MM.1S (cell line): ENCODE measurements around the gene MRPS7.

Experiments
- DNase-seq: peaks from one replicate; pipeline ENCODE4 v3.0.0-alpha.2; 2015
- H2AFZ ChIP-seq: fragments of 300-600 bp; sonication (generic); 2 replicates; pipeline ENCODE4 v1.6.0; 2016; ENCODE audit warnings: antibody characterized with exemption, low read length
- H3F3A ChIP-seq: fragments of 300-600 bp; sonication (generic); 2 replicates; pipeline ENCODE4 v1.6.1; 2016; ENCODE audit warnings: mild to moderate bottlenecking, antibody characterized with exemption, low read length, moderate library complexity, mixed read lengths; ENCODE audit not compliant: insufficient read depth
- H3K27ac ChIP-seq: fragments of 300-600 bp; sonication (generic); 2 replicates; pipeline ENCODE4 v1.5.1; 2016; ENCODE audit warnings: mild to moderate bottlenecking, low read length
- H3K27me3 ChIP-seq: fragments of 300-600 bp; sonication (generic); replicated peaks from 2 replicates; pipeline ENCODE4 v1.6.0; 2016; ENCODE audit warnings: low read length; ENCODE audit not compliant: insufficient read depth
- H3K36me3 ChIP-seq: fragments of 300-600 bp; sonication (generic); replicated peaks from 2 replicates; pipeline ENCODE4 v1.6.1; 2016; ENCODE audit warnings: mild to moderate bottlenecking, low read length, mixed read lengths; ENCODE audit not compliant: insufficient read depth
- H3K4me1 ChIP-seq: fragments of 300-600 bp; sonication (generic); 2 replicates; pipeline ENCODE4 v1.6.1; 2016; ENCODE audit warnings: low read length, mixed read lengths
- H3K4me2 ChIP-seq: fragments of 300-600 bp; sonication (generic); 2 replicates; pipeline ENCODE4 v1.6.0; 2016; ENCODE audit warnings: low read depth, low read length
- H3K4me3 ChIP-seq: fragments of 300-600 bp; sonication (generic); 2 replicates; pipeline ENCODE4 v1.5.1; 2016; ENCODE audit warnings: low read length, mixed read lengths
- H3K79me2 ChIP-seq: fragments of 300-600 bp; sonication (generic); 2 replicates; pipeline ENCODE4 v1.6.1; 2016; ENCODE audit warnings: mixed run types, low read length, mixed read lengths
- H3K9ac ChIP-seq: fragments of 300-600 bp; sonication (generic); 2 replicates; pipeline ENCODE4 v1.6.1; 2016; ENCODE audit warnings: low read length, mixed read lengths
- H3K9me2 ChIP-seq: fragments of 300-600 bp; sonication (generic); replicated peaks from 2 replicates; pipeline ENCODE4 v1.6.1; 2016; ENCODE audit warnings: mild to moderate bottlenecking, low read length, mixed read lengths; ENCODE audit not compliant: insufficient read depth
- H3K9me3 ChIP-seq: fragments of 300-600 bp; sonication (generic); replicated peaks from 2 replicates; pipeline ENCODE4 v1.6.1; 2016; ENCODE audit warnings: mild to moderate bottlenecking, low read length, mixed read lengths; ENCODE audit not compliant: insufficient read depth
- H4K20me1 ChIP-seq: fragments of 300-600 bp; sonication (generic); 2 replicates; pipeline ENCODE4 v1.6.1; 2016; ENCODE audit warnings: mild to moderate bottlenecking, low read length, moderate library complexity, mixed read lengths; ENCODE audit not compliant: insufficient read depth
- EZH2 ChIP-seq: fragments of 300-600 bp; sonication (generic); optimal IDR thresholded peaks from 2 replicates; pipeline ENCODE3; 2017; ENCODE audit warnings: low read depth, mild to moderate bottlenecking, antibody characterized with exemption, low read length, mixed read lengths
- EZH2phosphoT487 ChIP-seq: fragments of 300-600 bp; sonication (generic); IDR thresholded peaks from 2 replicates; pipeline ENCODE4 v1.6.1; 2018; ENCODE audit warnings: antibody characterized with exemption, low read length
- TF ChIP-seq, protein P1 (sequence below): fragments of 300-600 bp; sonication (generic); IDR thresholded peaks from 2 replicates; pipeline ENCODE4 v1.5.1; 2016; ENCODE audit warnings: antibody characterized with exemption, low read length, mixed read lengths

Gene MRPS7

GRCh38 chr17:75295201-75296158, 33.8 kb downstream of the MRPS7 start:
- Histone ChIP-seq H3K4me1 (peaks cover 21% of the 10 kb centered on the region), H3K27me3 (no peaks in the 10 kb centered on the region), H3K4me2 (peak overlapping the region; percentile 53), H3K36me3 (no peaks in the 10 kb centered on the region), H3K27ac (peak overlapping the region; percentile 81), H2AFZ (peak overlapping the region; percentile 36), H3K9me3 (no peaks in the 10 kb centered on the region), H4K20me1 (no peaks in the 10 kb centered on the region), H3K79me2 (no peaks in the 10 kb centered on the region), H3K9ac (peak overlapping the region; percentile 49), H3K9me2 (no peaks in the 10 kb centered on the region), H3F3A (peaks cover 45% of the 10 kb centered on the region), H3K4me3 (peak overlapping the region; percentile 8; the same call in 1 of the 2 replicates)
- DNase-seq, result peak; percentile 79
- TF ChIP-seq EZH2phosphoT487, result no peak
- no peak for TF ChIP-seq EZH2
- TF ChIP-seq, protein P1, sequence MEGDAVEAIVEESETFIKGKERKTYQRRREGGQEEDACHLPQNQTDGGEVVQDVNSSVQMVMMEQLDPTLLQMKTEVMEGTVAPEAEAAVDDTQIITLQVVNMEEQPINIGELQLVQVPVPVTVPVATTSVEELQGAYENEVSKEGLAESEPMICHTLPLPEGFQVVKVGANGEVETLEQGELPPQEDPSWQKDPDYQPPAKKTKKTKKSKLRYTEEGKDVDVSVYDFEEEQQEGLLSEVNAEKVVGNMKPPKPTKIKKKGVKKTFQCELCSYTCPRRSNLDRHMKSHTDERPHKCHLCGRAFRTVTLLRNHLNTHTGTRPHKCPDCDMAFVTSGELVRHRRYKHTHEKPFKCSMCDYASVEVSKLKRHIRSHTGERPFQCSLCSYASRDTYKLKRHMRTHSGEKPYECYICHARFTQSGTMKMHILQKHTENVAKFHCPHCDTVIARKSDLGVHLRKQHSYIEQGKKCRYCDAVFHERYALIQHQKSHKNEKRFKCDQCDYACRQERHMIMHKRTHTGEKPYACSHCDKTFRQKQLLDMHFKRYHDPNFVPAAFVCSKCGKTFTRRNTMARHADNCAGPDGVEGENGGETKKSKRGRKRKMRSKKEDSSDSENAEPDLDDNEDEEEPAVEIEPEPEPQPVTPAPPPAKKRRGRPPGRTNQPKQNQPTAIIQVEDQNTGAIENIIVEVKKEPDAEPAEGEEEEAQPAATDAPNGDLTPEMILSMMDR, result no peak

DNA sequence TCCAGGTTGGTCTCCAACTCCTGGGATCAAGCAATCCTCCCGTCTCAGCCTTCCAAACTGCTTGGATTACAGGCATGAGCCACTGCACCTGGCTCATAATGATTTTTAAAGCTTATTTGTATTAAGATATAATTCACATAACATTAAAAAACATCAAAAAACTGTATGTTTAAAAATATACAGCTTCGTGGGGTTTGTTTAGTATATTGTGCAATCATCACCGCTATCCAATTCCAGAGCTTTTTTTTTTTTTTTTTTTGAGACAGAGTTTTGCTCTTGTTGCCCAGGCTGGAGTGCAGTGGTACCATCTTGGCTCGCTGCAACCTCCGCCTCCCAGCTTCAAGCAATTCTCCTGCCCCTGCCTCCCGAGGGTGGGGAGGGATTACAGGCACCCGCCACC, 38.6 kb downstream of the MRPS7 start:
- Histone ChIP-seq H3K4me2 (no peak overlapping the region), H3K36me3 (no peaks in the 10 kb centered on the region), H3F3A (peaks cover 34% of the 10 kb centered on the region), H3K27me3 (no peaks in the 10 kb centered on the region), H3K4me1 (peaks cover 15% of the 10 kb centered on the region), H4K20me1 (no peaks in the 10 kb centered on the region), H3K9me3 (no peaks in the 10 kb centered on the region), H3K79me2 (no peaks in the 10 kb centered on the region), H3K27ac (no peak overlapping the region), H3K4me3 (no peak overlapping the region), H3K9ac (no peak overlapping the region), H3K9me2 (no peaks in the 10 kb centered on the region), H2AFZ (no peak overlapping the region)
- no peak for TF ChIP-seq EZH2phosphoT487
- TF ChIP-seq, protein P1, result no peak
- TF ChIP-seq EZH2, result no peak
- no peak for DNase-seq

- Histone ChIP-seq H3K9ac (no peak overlapping the region), H3K9me3 (no peaks in the 10 kb centered on the region), H3F3A (peaks cover 26% of the 10 kb centered on the region), H3K36me3 (no peaks in the 10 kb centered on the region), H3K27me3 (no peaks in the 10 kb centered on the region), H3K4me2 (no peak overlapping the region), H3K79me2 (no peaks in the 10 kb centered on the region), H2AFZ (no peak overlapping the region), H3K4me3 (no peak overlapping the region), H4K20me1 (no peaks in the 10 kb centered on the region), H3K27ac (no peak overlapping the region), H3K4me1 (peaks cover 8% of the 10 kb centered on the region; the same call in 1 of the 2 replicates), H3K9me2 (no peaks in the 10 kb centered on the region)
- DNase-seq, result no peak
- no peak for TF ChIP-seq EZH2
- no peak for TF ChIP-seq EZH2phosphoT487
- TF ChIP-seq, protein P1, result no peak
These were observed 39.4 kb downstream of the MRPS7 start for GRCh38 chr17:75301049-75301448.
